Calu3 (cell line): ENCODE data around the gene NSUN6. TPM values are rescaled to one million over a fixed set of nuclear protein-coding genes. Genes with fewer than 3 reads are reported as not detected.

ENCODE experiments used
- BruUV-seq: library from RNA; stranded (reverse); fragments of 400-500 nt; replicated peaks from 2 replicates; lab custom pipeline; 2021; lab: Mats Ljungman, UMichigan
- CTCF ChIA-PET: fragments of 300-600 bp; sonication (Branson Sonifier 250); formaldehyde crosslinking; loops from one replicate; lab custom pipeline; 2022; ENCODE audit warnings: antibody characterized with exemption; lab: Charles Lee
- DNase-seq: peaks from one replicate; pipeline ENCODE4 v3.0.0; 2022
- H3K27ac Mint-ChIP-seq: one replicate; pipeline ENCODE4 v1.8.0; 2022; ENCODE audit warnings: mixed read lengths; ENCODE audit not compliant: unreplicated experiment
- H3K27me3 Mint-ChIP-seq: one replicate; pipeline ENCODE4 v1.8.0; 2022; ENCODE audit warnings: mixed read lengths; ENCODE audit not compliant: unreplicated experiment
- H3K36me3 Mint-ChIP-seq: one replicate; pipeline ENCODE4 v1.8.0; 2022; ENCODE audit warnings: mild to moderate bottlenecking, moderate library complexity, mixed read lengths; ENCODE audit not compliant: insufficient read depth, unreplicated experiment
- H3K4me1 Mint-ChIP-seq: one replicate; pipeline ENCODE4 v1.8.0; 2022; ENCODE audit warnings: mild to moderate bottlenecking, low read depth, mixed read lengths; ENCODE audit not compliant: unreplicated experiment
- H3K4me3 Mint-ChIP-seq: one replicate; pipeline ENCODE4 v1.8.0; 2022; ENCODE audit warnings: mild to moderate bottlenecking, low read depth, moderate library complexity, mixed read lengths; ENCODE audit not compliant: unreplicated experiment
- H3K9me3 Mint-ChIP-seq: one replicate; pipeline ENCODE4 v1.8.0; 2022; ENCODE audit warnings: low read depth, mixed read lengths; ENCODE audit not compliant: unreplicated experiment
- intact Hi-C: fragments of 100-400 bp; cut with micrococcal nuclease; formaldehyde crosslinking; loops from one replicate; pipeline ENCODE4 v1.10.0; 2022; ENCODE audit not compliant: unreplicated experiment
- total RNA-seq: library from RNA; stranded (reverse); gene quantifications from 2 replicates; pipeline ENCODE4 v1.2.3, GENCODE V29; 2022
- TF ChIP-seq, protein P1 (sequence below): fragments of 200-600 bp; IDR thresholded peaks from one replicate; pipeline ENCODE4 v1.8.0; 2022; ENCODE audit warnings: antibody characterized with exemption; ENCODE audit not compliant: unreplicated experiment

Gene NSUN6
- total RNA-seq, 1 experiment from 2014 or later, result 10.5 TPM

DNA sequence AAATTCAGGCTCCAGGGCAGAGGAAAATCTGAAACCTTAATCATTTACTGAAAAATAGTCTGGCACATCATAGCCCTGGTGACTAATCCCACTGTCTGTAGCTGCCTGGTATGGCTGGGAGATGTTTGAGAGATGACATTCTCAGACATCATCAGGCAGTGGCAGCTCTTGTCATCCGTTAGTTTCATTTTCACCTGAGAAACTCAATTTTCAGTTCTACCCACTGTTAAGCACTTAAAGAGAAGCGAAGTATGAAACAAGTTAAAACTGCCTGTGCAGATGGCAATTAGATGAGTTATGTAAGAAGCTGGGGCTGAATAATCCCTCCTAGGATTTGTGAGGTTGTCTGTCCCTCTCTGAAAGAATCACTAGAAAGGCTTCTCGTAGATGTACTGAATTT, 150.2 kb downstream of the NSUN6 start:
- CTCF ChIA-PET, result no interaction called here
- no peaks in the 10 kb centered on the region for H3K9me3 Mint-ChIP-seq
- H3K36me3 Mint-ChIP-seq, result no peaks in the 10 kb centered on the region
- no TSS peak for BruUV-seq
- intact Hi-C loops, result no loop called here
- no peak overlapping the region for H3K27ac Mint-ChIP-seq
- H3K27me3 Mint-ChIP-seq, result no peaks in the 10 kb centered on the region
- no peaks in the 10 kb centered on the region for H3K4me1 Mint-ChIP-seq
- DNase-seq, result no peak
- H3K4me3 Mint-ChIP-seq, result no peak overlapping the region
- TF ChIP-seq, protein P1, sequence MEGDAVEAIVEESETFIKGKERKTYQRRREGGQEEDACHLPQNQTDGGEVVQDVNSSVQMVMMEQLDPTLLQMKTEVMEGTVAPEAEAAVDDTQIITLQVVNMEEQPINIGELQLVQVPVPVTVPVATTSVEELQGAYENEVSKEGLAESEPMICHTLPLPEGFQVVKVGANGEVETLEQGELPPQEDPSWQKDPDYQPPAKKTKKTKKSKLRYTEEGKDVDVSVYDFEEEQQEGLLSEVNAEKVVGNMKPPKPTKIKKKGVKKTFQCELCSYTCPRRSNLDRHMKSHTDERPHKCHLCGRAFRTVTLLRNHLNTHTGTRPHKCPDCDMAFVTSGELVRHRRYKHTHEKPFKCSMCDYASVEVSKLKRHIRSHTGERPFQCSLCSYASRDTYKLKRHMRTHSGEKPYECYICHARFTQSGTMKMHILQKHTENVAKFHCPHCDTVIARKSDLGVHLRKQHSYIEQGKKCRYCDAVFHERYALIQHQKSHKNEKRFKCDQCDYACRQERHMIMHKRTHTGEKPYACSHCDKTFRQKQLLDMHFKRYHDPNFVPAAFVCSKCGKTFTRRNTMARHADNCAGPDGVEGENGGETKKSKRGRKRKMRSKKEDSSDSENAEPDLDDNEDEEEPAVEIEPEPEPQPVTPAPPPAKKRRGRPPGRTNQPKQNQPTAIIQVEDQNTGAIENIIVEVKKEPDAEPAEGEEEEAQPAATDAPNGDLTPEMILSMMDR, result no peak

DNA sequence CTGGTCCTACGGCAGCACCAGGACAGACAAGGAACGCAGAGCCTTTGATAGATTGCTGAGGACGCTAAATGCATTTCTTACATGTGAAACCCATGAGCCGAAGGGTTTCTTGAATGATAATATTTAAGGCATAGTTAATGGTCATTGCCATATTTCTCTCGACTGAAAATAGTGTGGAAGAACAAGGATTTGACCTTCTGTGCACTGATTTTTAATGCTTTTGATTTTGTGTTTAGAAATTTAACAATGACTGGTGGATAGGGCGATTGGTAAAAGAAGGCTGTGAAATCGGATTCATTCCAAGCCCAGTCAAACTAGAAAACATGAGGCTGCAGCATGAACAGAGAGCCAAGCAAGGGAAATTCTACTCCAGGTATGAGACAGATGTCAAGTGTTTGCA, 150.8 kb downstream of the NSUN6 start:
- Mint-ChIP-seq H3K4me1 (no peaks in the 10 kb centered on the region), H3K9me3 (no peaks in the 10 kb centered on the region), H3K36me3 (no peaks in the 10 kb centered on the region), H3K27me3 (no peaks in the 10 kb centered on the region), H3K4me3 (no peak overlapping the region), H3K27ac (no peak overlapping the region)
- TF ChIP-seq, protein P1, result no peak
- no TSS peak for BruUV-seq
- CTCF ChIA-PET, result no interaction called here
- no peak for DNase-seq
- intact Hi-C loops, result no loop called here

DNA sequence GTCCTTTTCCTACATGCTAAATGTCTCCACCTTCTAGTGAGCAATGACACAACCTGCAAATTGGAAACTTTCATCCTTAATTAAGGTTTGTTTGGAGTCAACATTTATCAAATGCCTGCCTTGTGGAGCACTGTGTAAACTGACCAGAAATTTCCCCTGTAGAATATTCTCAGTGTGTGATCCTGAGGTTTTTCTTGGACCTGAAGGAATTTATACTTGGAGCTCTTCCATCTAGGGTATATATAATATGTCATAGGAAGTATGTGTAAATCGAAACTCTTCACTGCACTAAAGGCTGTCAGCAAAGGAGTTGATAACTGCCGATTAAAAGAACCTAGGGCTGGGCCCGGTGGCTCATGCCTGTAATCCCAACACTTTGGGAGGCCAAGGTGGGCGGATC, 152.4 kb downstream of the NSUN6 start:
- no peaks in the 10 kb centered on the region for H3K4me1 Mint-ChIP-seq
- TF ChIP-seq, protein P1, result no peak
- H3K27ac Mint-ChIP-seq, result no peak overlapping the region
- no peaks in the 10 kb centered on the region for H3K9me3 Mint-ChIP-seq
- no peaks in the 10 kb centered on the region for H3K36me3 Mint-ChIP-seq
- H3K4me3 Mint-ChIP-seq, result no peak overlapping the region
- no TSS peak for BruUV-seq
- CTCF ChIA-PET, result no interaction called here
- no peaks in the 10 kb centered on the region for H3K27me3 Mint-ChIP-seq
- no peak for DNase-seq
- intact Hi-C loops, result no loop called here

DNA sequence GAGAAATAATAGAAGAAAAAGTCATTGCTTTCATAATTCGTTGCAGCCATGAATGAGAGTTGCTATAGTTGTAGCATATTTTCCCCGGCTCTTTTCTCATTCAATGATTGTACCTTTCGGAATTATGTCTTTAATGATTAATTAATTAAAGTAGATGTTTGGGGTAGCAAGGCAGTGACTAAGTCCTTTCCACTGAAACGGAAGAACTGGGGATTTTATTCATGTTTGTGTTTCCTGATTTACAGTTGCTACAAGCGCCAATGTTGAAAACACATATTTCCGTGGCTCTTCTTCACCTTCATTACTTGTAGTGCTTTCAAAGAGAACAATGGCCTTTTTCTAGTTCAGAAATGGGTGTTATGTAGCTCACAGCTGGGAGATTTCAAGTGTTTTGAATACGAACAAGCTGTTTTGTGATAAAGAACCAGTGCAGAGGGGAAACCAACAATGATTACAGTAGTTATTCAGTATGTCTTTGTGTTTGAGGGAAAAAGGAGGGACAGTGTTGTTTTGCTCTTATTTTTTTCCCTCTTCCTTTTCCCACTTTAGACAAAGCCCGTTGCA, 153.5 kb downstream of the NSUN6 start:
- H3K36me3 Mint-ChIP-seq, result no peaks in the 10 kb centered on the region
- TF ChIP-seq, protein P1, result no peak
- no peaks in the 10 kb centered on the region for H3K9me3 Mint-ChIP-seq
- intact Hi-C loops, result no loop called here
- no peaks in the 10 kb centered on the region for H3K27me3 Mint-ChIP-seq
- H3K4me1 Mint-ChIP-seq, result no peaks in the 10 kb centered on the region
- no peak for DNase-seq
- H3K4me3 Mint-ChIP-seq, result no peak overlapping the region
- CTCF ChIA-PET, result no interaction called here
- no TSS peak for BruUV-seq
- no peak overlapping the region for H3K27ac Mint-ChIP-seq

Other genes starting within 250 kb of the NSUN6 start
- 15.3 and 17.7 TPM in 2 replicates for gene ARL5B, start 7.8 kb upstream of the NSUN6 start, total RNA-seq